HFF-Myc (cell line): Measurements from ENCODE around the gene KCNAB1.

ENCODE experiments used
- DNase-seq: peaks from one replicate; pipeline ENCODE4 v3.0.0-alpha.2; 2011; ENCODE audit warnings: low read depth; ENCODE audit errors: extremely low read depth
- H3K4me3 ChIP-seq: replicated peaks from 2 replicates; pipeline ENCODE4 v1.5.1; 2011; ENCODE audit warnings: low read depth, mild to moderate bottlenecking, control low read depth, low read length
- CTCF ChIP-seq: IDR thresholded peaks from 2 replicates; pipeline ENCODE4 v1.5.1; 2012; ENCODE audit warnings: mild to moderate bottlenecking, low read depth, low read length, control low read depth; ENCODE audit errors: missing control alignments

KCNAB1 gene

DNA sequence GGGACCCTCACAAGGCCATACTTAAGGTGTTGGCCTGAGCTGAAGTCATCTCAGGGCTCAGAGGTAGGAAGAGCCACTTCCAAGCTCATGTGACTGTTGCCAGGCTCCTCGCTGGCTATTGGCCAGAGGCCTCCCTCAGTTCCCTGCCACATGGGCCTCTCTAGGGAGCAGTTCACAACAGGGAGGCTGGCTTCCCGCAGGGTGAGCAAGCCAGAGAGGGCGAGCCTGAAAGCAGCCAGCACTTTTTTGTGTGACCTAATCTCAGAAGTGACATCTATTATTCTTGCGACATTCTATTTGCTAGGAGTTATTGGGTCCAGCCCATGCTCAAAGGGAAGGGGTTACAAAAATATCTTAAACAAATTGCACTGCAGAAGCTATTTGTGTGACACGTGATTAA lies 233.2 kb downstream of the KCNAB1 start:
- TF ChIP-seq CTCF: no peak
- H3K4me3 ChIP-seq: no peak overlapping the region
- no peak for DNase-seq

GRCh38 chr3:156356537-156357363 lies 236.4 kb downstream of the KCNAB1 start:
- no peak for TF ChIP-seq CTCF
- DNase-seq: no peak
- H3K4me3 ChIP-seq: no peak overlapping the region

- TF ChIP-seq CTCF: no peak
- H3K4me3 ChIP-seq: no peak overlapping the region
- no peak for DNase-seq
Observed at GRCh38 chr3:156358232-156358631, 237.9 kb downstream of the KCNAB1 start.

DNA sequence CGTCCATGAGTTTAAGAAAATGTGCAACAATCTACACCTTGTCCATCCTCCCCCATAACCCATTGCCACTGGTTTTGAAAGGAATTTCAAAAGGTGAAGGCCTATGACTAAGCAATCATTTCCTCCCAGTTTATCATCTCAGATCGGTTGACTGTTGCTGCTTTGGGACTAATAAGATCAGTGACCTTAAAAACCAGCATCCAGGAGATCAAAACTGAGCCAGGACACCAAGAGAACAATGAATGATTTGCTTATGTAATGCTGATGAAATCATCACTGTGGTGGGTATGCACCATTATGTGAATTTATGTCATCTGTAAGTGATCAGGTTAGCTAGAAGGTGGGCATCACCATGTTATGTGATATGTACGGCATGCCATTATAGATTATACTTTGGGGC lies 239.0 kb downstream of the KCNAB1 start:
- DNase-seq: no peak
- no peak overlapping the region for H3K4me3 ChIP-seq
- TF ChIP-seq CTCF: no peak

DNA sequence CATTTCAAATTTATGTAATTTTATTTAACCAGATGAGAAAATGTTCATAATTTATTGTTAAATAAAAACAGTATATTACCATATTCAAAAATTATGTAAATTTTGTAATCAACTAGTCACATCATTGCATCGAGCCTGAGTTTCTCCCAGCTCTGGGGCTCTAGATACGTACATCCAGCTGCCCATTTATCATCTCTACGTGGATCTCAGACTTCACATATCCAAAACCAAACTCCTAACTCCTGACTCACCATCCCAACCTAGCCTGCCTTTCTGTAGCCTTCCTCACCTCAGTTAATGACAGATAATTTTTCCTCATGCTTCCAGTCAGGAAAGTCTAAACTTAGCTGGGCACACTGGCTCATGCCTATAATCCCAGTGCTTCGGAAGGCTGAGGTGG lies 239.7 kb downstream of the KCNAB1 start:
- TF ChIP-seq CTCF: no peak
- no peak for DNase-seq

DNA sequence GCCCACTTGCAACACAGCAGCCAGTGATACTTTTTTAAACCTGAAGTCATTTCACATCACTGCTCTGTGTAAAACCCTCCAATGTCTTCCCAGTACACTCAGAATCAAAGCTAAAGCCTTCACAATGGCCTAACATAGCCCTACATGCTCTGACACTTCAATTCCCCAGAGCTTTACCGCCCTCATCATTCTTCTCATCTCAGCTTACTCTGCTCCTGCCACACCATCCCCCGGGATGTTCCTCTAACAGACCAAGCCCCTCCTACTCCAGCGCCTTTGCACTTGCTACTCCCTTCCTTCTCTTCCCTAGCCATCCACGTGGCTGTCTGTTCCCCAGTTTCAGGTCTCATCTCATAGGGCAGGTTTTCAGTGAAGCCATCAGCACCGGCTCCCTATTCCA lies 240.6 kb downstream of the KCNAB1 start:
- no peak for DNase-seq
- TF ChIP-seq CTCF: no peak
- H3K4me3 ChIP-seq: no peak overlapping the region

More for the DNA sequence above, 239.7 kb downstream of the KCNAB1 start:
- H3K4me3 ChIP-seq: no peak overlapping the region

GRCh38 chr3:156366559-156366958 lies 246.2 kb downstream of the KCNAB1 start:
- no peak for DNase-seq
- no peak overlapping the region for H3K4me3 ChIP-seq
- TF ChIP-seq CTCF: no peak
